Measurements from ENCODE around the gene SLC7A4.

GRCh38 chr22:21047730-21048129 lies 15.4 kb upstream of the SLC7A4 start:
- TF ChIP-seq CTCF (IDR thresholded peaks at IDR 0.05; ENCODE audit: low read length) (no peak), EZH2phosphoT487 (IDR thresholded peaks at IDR 0.05; ENCODE audit: low read length) (no peak)

Measured in MM.1S (cell line).